K562 (cell line): ENCODE data around the gene MARCKSL1. TPM values are rescaled to one million over a fixed set of nuclear protein-coding genes. Genes with fewer than 3 reads are reported as not detected.

ENCODE experiments used
- BHLHE40 ChIP-seq: IDR thresholded peaks from 2 replicates; pipeline ENCODE4 v1.6.1; 2011; ENCODE audit warnings: low read length, improper control_type of control experiment
- CEBPB ChIP-seq: fragments of 450-650 bp; IDR thresholded peaks from 2 replicates; pipeline ENCODE4 v1.6.1; 2016; ENCODE audit warnings: missing genetic modification characterization, missing compliant biosample characterization
- EP300 ChIP-seq: IDR thresholded peaks from 2 replicates; pipeline ENCODE4 v1.6.1; 2012; ENCODE audit warnings: low read length, improper control_type of control experiment
- ETS2 ChIP-seq: IDR thresholded peaks from 2 replicates; pipeline ENCODE4 v1.6.1; 2016; ENCODE audit warnings: borderline replicate concordance, missing genetic modification characterization, mild to moderate bottlenecking, moderate library complexity, missing compliant biosample characterization; ENCODE audit not compliant: poor library complexity, severe bottlenecking
- EZH2 ChIP-seq: IDR thresholded peaks from 2 replicates; pipeline ENCODE4 v1.6.1; 2012; ENCODE audit warnings: low read depth, mild to moderate bottlenecking, inconsistent platforms, low read length, borderline replicate concordance
- GATA2 ChIP-seq: sonication (generic); formaldehyde crosslinking; IDR thresholded peaks from 2 replicates; pipeline ENCODE4 v1.4.0; 2020; ENCODE audit warnings: mild to moderate bottlenecking, missing genetic modification reagents
- HDGF ChIP-seq: fragments of 450-650 bp; IDR thresholded peaks from 2 replicates; pipeline ENCODE4 v1.6.1; 2016
- KDM2B ChIP-seq: fragments of 250-450 bp; sonication (Bioruptor Pico); IDR thresholded peaks from 2 replicates; pipeline ENCODE4 v1.8.0; 2021; ENCODE audit warnings: mild to moderate bottlenecking, moderate library complexity
- KLF13 ChIP-seq: fragments of 450-650 bp; IDR thresholded peaks from 2 replicates; pipeline ENCODE4 v1.6.1; 2016; ENCODE audit warnings: missing genetic modification characterization, low read depth, mild to moderate bottlenecking, missing compliant biosample characterization, moderate library complexity, borderline replicate concordance
- MTA1 ChIP-seq: fragments of 450-650 bp; IDR thresholded peaks from 2 replicates; pipeline ENCODE4 v1.6.1; 2017; ENCODE audit warnings: borderline replicate concordance
- MYBL2 ChIP-seq, 2 experiments: fragments of 450-650 bp in 1 of 2; sonication (generic) in 1 of 2; formaldehyde crosslinking in 1 of 2; IDR thresholded peaks; 2 replicates each; pipeline versions ENCODE4 v1.6.1 to v1.8.1; 2017 to 2022; ENCODE audit warnings: borderline replicate concordance in 1 of 2, inconsistent platforms in 1 of 2, low read depth in 1 of 2, mild to moderate bottlenecking in 1 of 2, missing genetic modification reagents in 1 of 2, moderate library complexity in 1 of 2
- MYNN ChIP-seq, 2 experiments: sonication (generic); formaldehyde crosslinking in 1 of 2; IDR thresholded peaks; 2 replicates each; pipeline versions ENCODE4 v1.5.0 to v1.6.1; 2016 to 2020; ENCODE audit warnings: antibody characterized with exemption in 1 of 2, missing genetic modification reagents in 1 of 2
- PHTF2 ChIP-seq: fragments of 250-450 bp; sonication (Bioruptor Pico); IDR thresholded peaks from 2 replicates; pipeline ENCODE4 v1.5.0; 2021; ENCODE audit warnings: mild to moderate bottlenecking
- POLR2AphosphoS2 ChIP-seq: IDR thresholded peaks from 2 replicates; pipeline ENCODE4 v1.6.1; 2012; ENCODE audit warnings: low read length, improper control_type of control experiment
- POLR2AphosphoS5 ChIP-seq: IDR thresholded peaks from 2 replicates; pipeline ENCODE4 v1.6.1; 2011; ENCODE audit warnings: mild to moderate bottlenecking, low read depth, low read length, moderate library complexity; ENCODE audit not compliant: control insufficient read depth, insufficient read depth
- SMARCA4 ChIP-seq: fragments of 450-650 bp; IDR thresholded peaks from 2 replicates; pipeline ENCODE4 v1.6.1; 2016
- SOX6 ChIP-seq: fragments of 450-650 bp; IDR thresholded peaks from 2 replicates; pipeline ENCODE4 v1.6.1; 2014; ENCODE audit warnings: mild to moderate bottlenecking
- TBL1XR1 ChIP-seq, 2 experiments: IDR thresholded peaks; 2 replicates each; pipeline ENCODE4 v1.6.1; 2012; ENCODE audit warnings: improper control_type of control experiment in 2 of 2, low read length in 2 of 2, mild to moderate bottlenecking in 1 of 2
- TFAM ChIP-seq: fragments of 250-450 bp; sonication (Bioruptor Pico); conservative IDR thresholded peaks from 2 replicates; pipeline ENCODE4 v1.5.0; 2021; ENCODE audit warnings: mild to moderate bottlenecking, moderate library complexity
- TOE1 ChIP-seq, 2 experiments: fragments of 450-650 bp in 1 of 2; sonication (generic) in 1 of 2; formaldehyde crosslinking in 1 of 2; IDR thresholded peaks; 2 replicates each; pipeline versions ENCODE4 v1.7.1 to v1.8.0; 2016 to 2022; ENCODE audit warnings: borderline replicate concordance in 2 of 2, mild to moderate bottlenecking in 2 of 2, antibody characterized with exemption in 1 of 2, inconsistent platforms in 1 of 2, low read depth in 1 of 2, missing genetic modification reagents in 1 of 2, moderate library complexity in 1 of 2
- USF1 ChIP-seq: sonication (generic); formaldehyde crosslinking; IDR thresholded peaks from 2 replicates; pipeline ENCODE4 v1.9.0; 2022; ENCODE audit warnings: mild to moderate bottlenecking, missing genetic modification reagents
- WHSC1 ChIP-seq: IDR thresholded peaks from one replicate; pipeline ENCODE4 v1.6.1; 2012; ENCODE audit warnings: low read length, control low read depth, inconsistent platforms
- ZNF766 ChIP-seq: fragments of 200-800 bp; sonication (Bioruptor generic); conservative IDR thresholded peaks from 2 replicates; pipeline ENCODE4 v1.6.1; 2016; ENCODE audit warnings: missing genetic modification characterization, missing compliant biosample characterization
- ZNF79 ChIP-seq: fragments of 250-450 bp; sonication (Bioruptor Pico); IDR thresholded peaks from 2 replicates; pipeline ENCODE4 v1.4.0; 2020; ENCODE audit warnings: low read depth, mild to moderate bottlenecking, moderate library complexity
- ZSCAN32 ChIP-seq: fragments of 450-650 bp; formaldehyde crosslinking; IDR thresholded peaks from 2 replicates; pipeline ENCODE4 v1.4.0; 2020; ENCODE audit warnings: mild to moderate bottlenecking, moderate library complexity
- polyA plus RNA-seq, 8 experiments: library from polyadenylated mRNA; depleted of rRNA in 4 of 8; stranded (reverse) in 5 of 8; unstranded in 3 of 8; fragments of >200 nt; fragmentation: Nextera tagmentation in 2 of 8; fragmentation: Illumina TruSeq in 1 of 8; extraction: Ambion mirVana in 2 of 8; extraction: Trizol in 1 of 8; gene quantifications; 2 replicates each; pipeline versions ENCODE4 v1.2.1 to v1.2.3, GENCODE V29; 2011 to 2014; ENCODE audit warnings: inconsistent platforms in 1 of 8, missing spikeins in 1 of 8
- total RNA-seq, 7 experiments: library from RNA; depleted of rRNA in 6 of 7; stranded (reverse); fragments of >200 nt in 6 of 7; fragmentation: Illumina TruSeq in 2 of 7; extraction: Trizol in 2 of 7; gene quantifications; 2 replicates each; pipeline versions ENCODE4 v1.2.1 to v1.2.3, GENCODE V29; 2011 to 2021; ENCODE audit warnings: low replicate concordance in 1 of 7
- TF ChIP-seq, protein P1 (sequence below): sonication (generic); formaldehyde crosslinking; IDR thresholded peaks from 2 replicates; pipeline ENCODE4 v1.8.0; 2022; ENCODE audit warnings: mild to moderate bottlenecking, missing genetic modification reagents
- TF ChIP-seq, protein P2 (sequence below): sonication (generic); formaldehyde crosslinking; IDR thresholded peaks from 2 replicates; pipeline ENCODE4 v1.5.0; 2020; ENCODE audit warnings: missing genetic modification reagents

Gene MARCKSL1
- total and polyA plus RNA-seq, 9 of the 15 experiments (the other 6 are each of a cell fraction or from before 2014, with no cell fraction given), result 14.7 to 325 (median 155) TPM

- TF ChIP-seq, protein P1, sequence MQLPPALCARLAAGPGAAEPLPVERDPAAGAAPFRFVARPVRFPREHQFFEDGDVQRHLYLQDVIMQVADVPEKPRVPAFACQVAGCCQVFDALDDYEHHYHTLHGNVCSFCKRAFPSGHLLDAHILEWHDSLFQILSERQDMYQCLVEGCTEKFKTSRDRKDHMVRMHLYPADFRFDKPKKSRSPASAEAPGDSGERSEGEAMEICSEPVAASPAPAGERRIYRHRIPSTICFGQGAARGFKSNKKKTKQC, result peak; percentile 52; the same call in 1 of the 2 replicates
- TF ChIP-seq EP300, result no peak
- peak; percentile 95 for TF ChIP-seq BHLHE40
- TF ChIP-seq, protein P2, sequence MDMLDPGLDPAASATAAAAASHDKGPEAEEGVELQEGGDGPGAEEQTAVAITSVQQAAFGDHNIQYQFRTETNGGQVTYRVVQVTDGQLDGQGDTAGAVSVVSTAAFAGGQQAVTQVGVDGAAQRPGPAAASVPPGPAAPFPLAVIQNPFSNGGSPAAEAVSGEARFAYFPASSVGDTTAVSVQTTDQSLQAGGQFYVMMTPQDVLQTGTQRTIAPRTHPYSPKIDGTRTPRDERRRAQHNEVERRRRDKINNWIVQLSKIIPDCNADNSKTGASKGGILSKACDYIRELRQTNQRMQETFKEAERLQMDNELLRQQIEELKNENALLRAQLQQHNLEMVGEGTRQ (CRISPR knock-in tag), result no peak
- no peak for TF ChIP-seq ETS2 (tag)
- TF ChIP-seq MTA1, result peak; percentile 74
- TF ChIP-seq CEBPB (tag), result no peak
- 0 out of 2 replicates have a peak, but pooled peaks have one; percentile 32 for TF ChIP-seq HDGF
- TF ChIP-seq KDM2B (CRISPR knock-in tag), result no peak
- TF ChIP-seq SMARCA4, result peak; percentile 53
- TF ChIP-seq USF1 (CRISPR knock-in tag), result no peak
- peak; percentile 76; the same call in 1 of the 2 replicates for TF ChIP-seq TOE1 (IDR thresholded peaks at IDR 0.05; ENCODE audit: borderline replicate concordance)
- TF ChIP-seq TOE1 (CRISPR knock-in tag; IDR thresholded peaks at IDR 0.05; ENCODE audit: borderline replicate concordance, low read depth), result no peak
- TF ChIP-seq POLR2AphosphoS2, result no peak
- 0 out of 2 replicates have a peak, but pooled peaks have one; percentile 32 for TF ChIP-seq SOX6
- TF ChIP-seq TBL1XR1 (IDR thresholded peaks at IDR 0.05; ENCODE audit: low read length in 2 of 2), result no peak; a peak in 1 of 4 replicates
- TF ChIP-seq GATA2, result no peak; the same call in 1 of the 2 replicates
- no peak for TF ChIP-seq ZSCAN32 (CRISPR knock-in tag)
- TF ChIP-seq ZNF766, result 0 out of 2 replicates have a peak, but pooled peaks have one; percentile 54
- TF ChIP-seq MYNN (IDR thresholded peaks at IDR 0.05), result 0 out of 2 replicates have a peak, but pooled peaks have one; percentile 41
- no peak for TF ChIP-seq MYNN (CRISPR knock-in tag; IDR thresholded peaks at IDR 0.05)
- TF ChIP-seq KLF13, result no peak
- TF ChIP-seq POLR2AphosphoS5, result peak; percentile 57; the same call in 1 of the 2 replicates
- no peak; the same call in 1 of the 2 replicates for TF ChIP-seq MYBL2 (IDR thresholded peaks at IDR 0.05; ENCODE audit: low read depth)
- TF ChIP-seq MYBL2 (CRISPR knock-in tag; IDR thresholded peaks at IDR 0.05; ENCODE audit: borderline replicate concordance), result no peak
- TF ChIP-seq ZNF79 (CRISPR knock-in tag), result no peak
- no peak for TF ChIP-seq EZH2
- no peak for TF ChIP-seq PHTF2 (CRISPR knock-in tag)
- TF ChIP-seq WHSC1, result no peak
- no peak for TF ChIP-seq TFAM (CRISPR knock-in tag)
Measured at GRCh38 chr1:32291708-32292538, 44.1 kb downstream of the MARCKSL1 start, which contains the start of gene HDAC1 (continued).
